HEK293 (cell line): ENCODE measurements around the gene GRM4.

Experiments
- CTCF ChIA-PET: fragments of 350-600 bp; formaldehyde crosslinking; extraction: SDS; loops from one replicate; lab custom pipeline; 2021; ENCODE audit warnings: antibody characterized with exemption; lab: Yijun Ruan, JAX
- POLR2A ChIA-PET: fragments of 300-600 bp; formaldehyde crosslinking; extraction: SDS; loops from one replicate; lab custom pipeline; 2020; ENCODE audit warnings: antibody characterized with exemption, inconsistent platforms; lab: Yijun Ruan, JAX
- H3K27ac ChIP-seq: fragments of 200-500 bp; sonication (Bioruptor generic); 2 replicates; pipeline ENCODE4 v1.5.1; 2014; ENCODE audit warnings: low read depth, low read length, control low read depth, inconsistent platforms; ENCODE audit errors: extremely low read depth
- H3K36me3 ChIP-seq, 2 experiments: fragments of 200-500 bp in 1 of 2; sonication (Bioruptor generic) in 1 of 2; 1 replicate in 1 of 2; 2 replicates in 1 of 2; pipeline ENCODE4 v1.5.1; 2014 to 2017; ENCODE audit warnings: inconsistent platforms in 2 of 2, low read length in 2 of 2; ENCODE audit not compliant: control insufficient read depth in 2 of 2, insufficient read depth in 1 of 2
- H3K4me1 ChIP-seq: fragments of 200-500 bp; sonication (Bioruptor generic); 2 replicates; pipeline ENCODE4 v1.5.1; 2014; ENCODE audit warnings: mild to moderate bottlenecking, low read length, inconsistent platforms; ENCODE audit not compliant: control insufficient read depth, insufficient read depth
- H3K4me3 ChIP-seq: 2 replicates; pipeline ENCODE4 v1.5.1; 2011; ENCODE audit warnings: low read depth, mild to moderate bottlenecking, control low read depth, low read length, moderate library complexity
- H3K9me3 ChIP-seq: fragments of 200-500 bp; sonication (Bioruptor generic); 2 replicates; pipeline ENCODE4 v1.5.1; 2014; ENCODE audit warnings: low read depth, low read length, inconsistent platforms; ENCODE audit not compliant: control insufficient read depth, insufficient read depth
- GLIS2 ChIP-seq: fragments of 450-650 bp; formaldehyde crosslinking; IDR thresholded peaks from 2 replicates; pipeline ENCODE4 v1.5.1; 2016; ENCODE audit warnings: missing biosample characterization, missing genetic modification characterization
- IKZF3 ChIP-seq: fragments of 450-650 bp; IDR thresholded peaks from 2 replicates; pipeline ENCODE4 v1.5.0; 2018; ENCODE audit warnings: missing biosample characterization, mild to moderate bottlenecking, missing genetic modification characterization, moderate library complexity
- KLF1 ChIP-seq: fragments of 450-650 bp; formaldehyde crosslinking; IDR thresholded peaks from 2 replicates; pipeline ENCODE4 v1.5.1; 2016; ENCODE audit warnings: missing biosample characterization, missing genetic modification characterization
- PBX3 ChIP-seq: sonication (generic); formaldehyde crosslinking; IDR thresholded peaks from 2 replicates; pipeline ENCODE4 v1.8.1; 2022; ENCODE audit warnings: mild to moderate bottlenecking, moderate library complexity, missing genetic modification reagents
- PRDM10 ChIP-seq: fragments of 450-650 bp; formaldehyde crosslinking; IDR thresholded peaks from 2 replicates; pipeline ENCODE4 v1.5.1; 2016; ENCODE audit warnings: missing biosample characterization, missing genetic modification characterization
- REST ChIP-seq: fragments of 450-650 bp; formaldehyde crosslinking; IDR thresholded peaks from 2 replicates; pipeline ENCODE4 v1.5.1; 2016; ENCODE audit warnings: missing biosample characterization, missing genetic modification characterization
- WT1 ChIP-seq: fragments of 450-650 bp; formaldehyde crosslinking; IDR thresholded peaks from 2 replicates; pipeline ENCODE4 v1.5.1; 2016; ENCODE audit warnings: missing biosample characterization, missing genetic modification characterization
- ZBTB6 ChIP-seq: fragments of 450-650 bp; formaldehyde crosslinking; IDR thresholded peaks from 2 replicates; pipeline ENCODE4 v1.5.1; 2017; ENCODE audit warnings: missing biosample characterization, missing genetic modification characterization
- ZBTB8A ChIP-seq: fragments of 450-650 bp; formaldehyde crosslinking; IDR thresholded peaks from 2 replicates; pipeline ENCODE4 v1.5.1; 2016; ENCODE audit warnings: missing biosample characterization, missing genetic modification characterization
- ZFHX2 ChIP-seq: fragments of 450-650 bp; formaldehyde crosslinking; conservative IDR thresholded peaks from 2 replicates; pipeline ENCODE4 v1.5.1; 2016; ENCODE audit warnings: missing biosample characterization, missing genetic modification characterization
- ZFP37 ChIP-seq: fragments of 450-650 bp; formaldehyde crosslinking; IDR thresholded peaks from 2 replicates; pipeline ENCODE4 v1.5.1; 2016; ENCODE audit warnings: missing biosample characterization, missing genetic modification characterization
- ZNF202 ChIP-seq: fragments of 450-650 bp; formaldehyde crosslinking; IDR thresholded peaks from 2 replicates; pipeline ENCODE4 v1.5.1; 2016; ENCODE audit warnings: missing biosample characterization, missing genetic modification characterization, borderline replicate concordance
- ZNF239 ChIP-seq: fragments of 450-650 bp; formaldehyde crosslinking; IDR thresholded peaks from 2 replicates; pipeline ENCODE4 v1.5.1; 2016; ENCODE audit warnings: missing biosample characterization, missing genetic modification characterization
- ZNF266 ChIP-seq: fragments of 450-650 bp; formaldehyde crosslinking; IDR thresholded peaks from 2 replicates; pipeline ENCODE4 v1.5.1; 2016; ENCODE audit warnings: missing biosample characterization, missing genetic modification characterization, low read depth
- ZNF302 ChIP-seq: fragments of 450-650 bp; formaldehyde crosslinking; IDR thresholded peaks from 2 replicates; pipeline ENCODE4 v1.5.1; 2016; ENCODE audit warnings: missing biosample characterization, missing genetic modification characterization, low read depth
- ZNF362 ChIP-seq: fragments of 450-650 bp; formaldehyde crosslinking; IDR thresholded peaks from 2 replicates; pipeline ENCODE4 v1.5.1; 2016; ENCODE audit warnings: missing biosample characterization, missing genetic modification characterization
- ZNF366 ChIP-seq: fragments of 450-650 bp; formaldehyde crosslinking; conservative IDR thresholded peaks from 2 replicates; pipeline ENCODE4 v1.5.1; 2016; ENCODE audit warnings: missing biosample characterization, missing genetic modification characterization
- ZNF596 ChIP-seq: fragments of 450-650 bp; IDR thresholded peaks from 2 replicates; pipeline ENCODE4 v1.5.0; 2018; ENCODE audit warnings: missing biosample characterization, mild to moderate bottlenecking, missing genetic modification characterization, moderate library complexity
- ZNF600 ChIP-seq: fragments of 450-650 bp; formaldehyde crosslinking; IDR thresholded peaks from 2 replicates; pipeline ENCODE4 v1.5.1; 2016; ENCODE audit warnings: missing biosample characterization, missing genetic modification characterization
- ZNF777 ChIP-seq: fragments of 450-650 bp; formaldehyde crosslinking; IDR thresholded peaks from 2 replicates; pipeline ENCODE4 v1.5.1; 2017; ENCODE audit warnings: missing biosample characterization, missing genetic modification characterization, borderline replicate concordance
- ZNF791 ChIP-seq: fragments of 450-650 bp; formaldehyde crosslinking; IDR thresholded peaks from 2 replicates; pipeline ENCODE4 v1.5.1; 2016; ENCODE audit warnings: missing biosample characterization, missing genetic modification characterization

Gene GRM4

GRCh38 chr6:34146801-34147592 lies 1.1 kb upstream of the GRM4 start:
- Histone ChIP-seq H3K4me3 (no peak overlapping the region), H3K36me3 (no peaks in the 10 kb centered on the region), H3K4me1 (peaks cover 11% of the 10 kb centered on the region), H3K9me3 (no peaks in the 10 kb centered on the region), H3K27ac (no peak overlapping the region)
- POLR2A ChIA-PET, result no interaction called here
- CTCF ChIA-PET, result interaction anchor here (0.8 to 3.0 kb wide), 6 partner anchors 8 to 375 kb away, joined by 3 to 23 read pairs (median 6); no protein-coding TSS in a partner anchor
- TF ChIP-seq ZBTB6 (0 out of 2 replicates have a peak, but pooled peaks have one; percentile 24), PRDM10 (0 out of 2 replicates have a peak, but pooled peaks have one; percentile 8), ZNF777 (tag by site-specific recombination) (no peak)

- ChIA-PET CTCF (interaction anchor here (0.6 to 3.0 kb wide), 13 partner anchors 9 to 451 kb away, joined by 3 to 23 read pairs (median 3); partner anchors contain the start of gene UQCC2), POLR2A (interaction anchor here (0.7 to 1.2 kb wide), 3 partner anchors 11 to 358 kb away, joined by 3 to 5 read pairs (median 3); no protein-coding TSS in a partner anchor)
- Histone ChIP-seq H3K4me3 (peak overlapping the region; percentile 45), H3K4me1 (peaks cover 11% of the 10 kb centered on the region), H3K27ac (peak overlapping the region; percentile 16; the same call in 1 of the 2 replicates), H3K36me3 (no peaks in the 10 kb centered on the region), H3K9me3 (no peaks in the 10 kb centered on the region)
- TF ChIP-seq KLF1 (tag by site-specific recombination), result 0 out of 2 replicates have a peak, but pooled peaks have one; percentile 41
- TF ChIP-seq ZNF202 (tag by site-specific recombination), result no peak
- no peak for TF ChIP-seq ZNF302
- peak; percentile 83 for TF ChIP-seq ZFP37 (tag by site-specific recombination)
- TF ChIP-seq GLIS2 (tag by site-specific recombination), result peak; percentile 85
- peak; percentile 67; the same call in 1 of the 2 replicates for TF ChIP-seq REST
- TF ChIP-seq ZNF362 (tag by site-specific recombination), result peak; percentile 84
- no peak for TF ChIP-seq ZNF239 (tag by site-specific recombination)
- TF ChIP-seq ZFHX2 (tag by site-specific recombination), result peak; percentile 52
- no peak for TF ChIP-seq ZBTB8A
- peak; percentile 94 for TF ChIP-seq ZNF596 (tag by site-specific recombination)
- TF ChIP-seq WT1 (tag by site-specific recombination), result 0 out of 2 replicates have a peak, but pooled peaks have one; percentile 26
- TF ChIP-seq PBX3 (CRISPR knock-in tag), result peak; percentile 15; the same call in 1 of the 2 replicates
- peak; percentile 49 for TF ChIP-seq ZNF366
- TF ChIP-seq ZNF600 (tag by site-specific recombination), result peak; percentile 88
- TF ChIP-seq ZNF266 (tag by site-specific recombination), result no peak
- peak; percentile 61 for TF ChIP-seq IKZF3 (tag by site-specific recombination)
- no peak for TF ChIP-seq ZNF791 (tag by site-specific recombination)
Observed at GRCh38 chr6:34145161-34146020, 496 bp downstream of the GRM4 start.
